ENCODE measurements around the gene FAM171A1.
"Not testable (repeated sequence)": the region's sequence is repeated elsewhere in the genome, so short reads cannot be mapped to it uniquely, and the experiment has no call there.

The FAM171A1 gene

DNA sequence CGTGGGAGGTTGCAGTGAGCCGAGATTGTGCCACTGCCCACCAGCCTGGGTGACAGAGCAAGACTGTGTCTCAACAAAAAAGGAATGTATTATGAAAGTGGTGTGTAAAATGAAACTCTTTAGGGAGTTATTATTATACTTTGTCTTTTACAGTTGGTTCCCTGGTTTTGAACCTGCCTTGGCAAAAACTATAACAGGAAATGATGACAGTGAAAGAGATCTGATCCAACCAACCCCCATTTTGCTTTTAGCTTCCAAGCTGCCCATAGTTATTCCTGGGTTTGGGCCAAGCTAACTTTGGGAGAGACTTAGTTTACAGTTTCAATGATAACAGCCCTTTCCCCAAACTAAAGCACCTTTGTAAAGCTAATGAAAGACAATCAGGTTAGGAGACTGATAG, 168.4 kb downstream of the FAM171A1 start:
- H2AFZ ChIP-seq (ENCODE audit: low read depth, low read length), result no peak overlapping the region
- no peak overlapping the region for H3K18ac ChIP-seq (ENCODE audit: low read depth in 1 of 2, low read length in 2 of 2)
- no peak overlapping the region for H3K4me2 ChIP-seq (ENCODE audit: low read length, poor library complexity, severe bottlenecking)
- H2BK120ac ChIP-seq (ENCODE audit: low read depth, low read length), result no peak overlapping the region
- no peak overlapping the region for H3K23ac ChIP-seq (ENCODE audit: low read length in 2 of 2)
- 95% methylated on average over 2 of the region's 2 CpGs for WGBS
- peak overlapping the region; percentile 91 for H2AK5ac ChIP-seq (ENCODE audit: low read length, severe bottlenecking)
- no peak overlapping the region for H3K14ac ChIP-seq (ENCODE audit: low read length in 2 of 2)
- peaks cover 3% of the 10 kb centered on the region in 2 experiments for H3K36me3 ChIP-seq (ENCODE audit: control insufficient read depth in 1 of 2, insufficient read depth in 2 of 2, low read depth in 1 of 2, low read length in 2 of 2)
- no peak overlapping the region for H4K8ac ChIP-seq (ENCODE audit: low read length)
- peaks cover 15% of the 10 kb centered on the region for H3K4me1 ChIP-seq (ENCODE audit: control insufficient read depth, insufficient read depth, low read depth, low read length)
- no peak overlapping the region for H3K9ac ChIP-seq (ENCODE audit: low read length)
- H3K27ac ChIP-seq (ENCODE audit: low read length, poor library complexity, severe bottlenecking), result peak overlapping the region; percentile 95
- no peaks in the 10 kb centered on the region for H3K27me3 ChIP-seq (ENCODE audit: control insufficient read depth in 1 of 2, insufficient read depth in 1 of 2, low read length in 2 of 2)
- H2BK12ac ChIP-seq (ENCODE audit: low read length in 2 of 2), result no peak overlapping the region
- H2BK15ac ChIP-seq (ENCODE audit: low read depth, poor library complexity, severe bottlenecking), result no peak overlapping the region
- no peaks in the 10 kb centered on the region for H3K9me3 ChIP-seq (ENCODE audit: control insufficient read depth, low read length)
- no peak overlapping the region for H2BK5ac ChIP-seq (ENCODE audit: low read depth, low read length, poor library complexity, severe bottlenecking)
- DNase-seq, result no peak
- H4K91ac ChIP-seq (ENCODE audit: low read length), result no peak overlapping the region
- H3K4ac ChIP-seq (ENCODE audit: low read depth in 1 of 2, low read length in 2 of 2), result no peak overlapping the region
- peaks cover 2% of the 10 kb centered on the region for H3K79me1 ChIP-seq (replicated peaks; ENCODE audit: low read length, poor library complexity, severe bottlenecking)
- H3K4me3 ChIP-seq (ENCODE audit: insufficient read depth in 1 of 2, low read depth in 1 of 2, low read length in 2 of 2), result no peak overlapping the region

DNA sequence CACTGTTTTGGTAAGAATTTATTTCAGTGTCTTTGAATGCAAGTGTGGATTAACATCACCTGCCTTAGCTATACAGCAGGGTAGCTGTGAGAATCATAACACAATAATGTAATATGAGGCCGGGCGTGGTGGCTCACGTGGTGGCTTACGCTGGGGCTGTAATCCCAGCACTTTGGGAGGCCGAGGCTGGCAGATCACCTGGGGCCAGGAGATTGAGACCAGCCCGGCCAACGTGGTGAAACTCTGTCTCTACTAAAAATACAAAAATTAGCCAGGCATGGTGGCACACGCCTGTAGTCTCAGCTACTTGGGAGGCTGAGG, 168.8 kb downstream of the FAM171A1 start:
- Histone ChIP-seq H3K4me1 (ENCODE audit: control insufficient read depth, insufficient read depth, low read depth, low read length) (peaks cover 16% of the 10 kb centered on the region), H3K9ac (ENCODE audit: low read length) (peak overlapping the region; percentile 41), H3K4me3 (ENCODE audit: insufficient read depth in 1 of 2, low read depth in 1 of 2, low read length in 2 of 2) (peak overlapping the region in 1 of 2 experiments; percentile 22), H2BK5ac (ENCODE audit: low read depth, low read length, poor library complexity, severe bottlenecking) (peak overlapping the region; percentile 21), H2AK5ac (ENCODE audit: low read length, severe bottlenecking) (peak overlapping the region; percentile 57), H3K27ac (ENCODE audit: low read length, poor library complexity, severe bottlenecking) (peak overlapping the region; percentile 95)
- H3K4me2 ChIP-seq (ENCODE audit: low read length, poor library complexity, severe bottlenecking); H3K27me3 ChIP-seq (ENCODE audit: control insufficient read depth in 1 of 2, insufficient read depth in 1 of 2, low read length in 2 of 2); H2BK120ac ChIP-seq (ENCODE audit: low read depth, low read length); H3K9me3 ChIP-seq (ENCODE audit: control insufficient read depth, low read length); H2AFZ ChIP-seq (ENCODE audit: low read depth, low read length); H3K4ac ChIP-seq (ENCODE audit: low read depth in 1 of 2, low read length in 2 of 2); H4K91ac ChIP-seq (ENCODE audit: low read length); H3K14ac ChIP-seq (ENCODE audit: low read length in 2 of 2); H3K18ac ChIP-seq (ENCODE audit: low read depth in 1 of 2, low read length in 2 of 2); H4K8ac ChIP-seq (ENCODE audit: low read length); H3K23ac ChIP-seq (ENCODE audit: low read length in 2 of 2); H3K36me3 ChIP-seq (ENCODE audit: control insufficient read depth in 1 of 2, insufficient read depth in 2 of 2, low read depth in 1 of 2, low read length in 2 of 2); H2BK15ac ChIP-seq (ENCODE audit: low read depth, poor library complexity, severe bottlenecking); DNase-seq; H3K79me1 ChIP-seq (replicated peaks; ENCODE audit: low read length, poor library complexity, severe bottlenecking); H2BK12ac ChIP-seq (ENCODE audit: low read length in 2 of 2): not testable (repeated sequence)
- WGBS, result 88% methylated on average over 8 of the region's 8 CpGs

DNA sequence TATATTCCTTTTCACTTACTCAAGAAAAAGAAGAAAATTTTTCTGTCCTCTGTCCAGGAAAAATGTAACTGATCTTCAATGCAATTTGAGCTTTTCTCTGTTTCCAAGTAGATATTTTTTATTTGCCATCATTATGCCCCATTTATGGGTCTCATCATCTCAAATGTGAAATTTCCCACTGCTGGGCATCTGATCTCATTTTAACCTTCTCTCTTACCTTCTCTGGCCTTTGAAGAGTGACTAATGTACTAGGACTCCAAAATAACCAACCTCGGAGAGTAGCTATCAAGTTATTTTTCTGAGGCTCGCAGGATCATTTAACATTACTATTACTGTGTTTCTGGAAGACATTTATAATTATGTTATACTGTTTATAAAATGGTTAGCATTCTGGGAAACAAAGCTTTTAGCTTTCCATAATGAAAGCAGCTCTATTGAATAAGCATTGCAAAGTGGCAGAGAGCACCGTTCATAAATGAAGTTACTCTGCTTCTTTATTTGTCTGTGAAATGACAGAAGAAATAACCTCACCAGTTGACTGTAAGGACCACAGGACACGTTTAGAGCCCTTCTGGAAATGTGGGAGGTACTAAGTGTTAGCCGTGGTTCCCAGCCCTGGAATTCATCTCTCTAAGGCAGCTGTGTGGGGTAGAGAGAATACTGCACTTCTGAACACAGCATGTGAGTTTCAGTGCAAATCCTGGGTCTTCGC, 169.3 kb downstream of the FAM171A1 start:
- Histone ChIP-seq H2BK120ac (ENCODE audit: low read depth, low read length) (no peak overlapping the region), H3K18ac (ENCODE audit: low read depth in 1 of 2, low read length in 2 of 2) (no peak overlapping the region), H3K23ac (ENCODE audit: low read length in 2 of 2) (no peak overlapping the region), H2BK5ac (ENCODE audit: low read depth, low read length, poor library complexity, severe bottlenecking) (peak overlapping the region; percentile 21), H3K36me3 (ENCODE audit: control insufficient read depth in 1 of 2, insufficient read depth in 2 of 2, low read depth in 1 of 2, low read length in 2 of 2) (peaks cover 2 to 3% of the 10 kb centered on the region in 2 experiments), H2BK15ac (ENCODE audit: low read depth, poor library complexity, severe bottlenecking) (no peak overlapping the region), H3K79me1 (replicated peaks; ENCODE audit: low read length, poor library complexity, severe bottlenecking) (peaks cover 2% of the 10 kb centered on the region), H4K8ac (ENCODE audit: low read length) (no peak overlapping the region), H3K27ac (ENCODE audit: low read length, poor library complexity, severe bottlenecking) (peak overlapping the region; percentile 95), H3K4me1 (ENCODE audit: control insufficient read depth, insufficient read depth, low read depth, low read length) (peaks cover 16% of the 10 kb centered on the region), H2AFZ (ENCODE audit: low read depth, low read length) (no peak overlapping the region), H4K91ac (ENCODE audit: low read length) (no peak overlapping the region), H3K4me3 (ENCODE audit: insufficient read depth in 1 of 2, low read depth in 1 of 2, low read length in 2 of 2) (peak overlapping the region in 1 of 2 experiments; percentile 22), H3K9ac (ENCODE audit: low read length) (peak overlapping the region; percentile 41), H3K9me3 (ENCODE audit: control insufficient read depth, low read length) (no peaks in the 10 kb centered on the region), H2AK5ac (ENCODE audit: low read length, severe bottlenecking) (no peak overlapping the region), H3K4ac (ENCODE audit: low read depth in 1 of 2, low read length in 2 of 2) (no peak overlapping the region), H3K4me2 (ENCODE audit: low read length, poor library complexity, severe bottlenecking) (peak overlapping the region; percentile 21), H3K27me3 (ENCODE audit: control insufficient read depth in 1 of 2, insufficient read depth in 1 of 2, low read length in 2 of 2) (no peaks in the 10 kb centered on the region), H3K14ac (ENCODE audit: low read length in 2 of 2) (no peak overlapping the region), H2BK12ac (ENCODE audit: low read length in 2 of 2) (no peak overlapping the region)
- WGBS, result 37% methylated on average over 4 of the region's 6 CpGs
- peak; percentile 42 for DNase-seq

- H3K9me3 ChIP-seq (ENCODE audit: control insufficient read depth, low read length), result no peaks in the 10 kb centered on the region
- H2BK15ac ChIP-seq (ENCODE audit: low read depth, poor library complexity, severe bottlenecking), result peak overlapping the region; percentile 13
- peak overlapping the region in 1 of 2 experiments; percentile 3 for H2BK12ac ChIP-seq (ENCODE audit: low read length in 2 of 2)
- peak overlapping the region; percentile 94 for H2AK5ac ChIP-seq (ENCODE audit: low read length, severe bottlenecking)
- peak overlapping the region; percentile 91 for H2BK5ac ChIP-seq (ENCODE audit: low read depth, low read length, poor library complexity, severe bottlenecking)
- no peak overlapping the region for H3K4ac ChIP-seq (ENCODE audit: low read depth in 1 of 2, low read length in 2 of 2)
- peak overlapping the region; percentile 87 for H3K27ac ChIP-seq (ENCODE audit: low read length, poor library complexity, severe bottlenecking)
- peaks cover 0 to under 1% of the 10 kb centered on the region in 2 experiments for H3K36me3 ChIP-seq (ENCODE audit: control insufficient read depth in 1 of 2, insufficient read depth in 2 of 2, low read depth in 1 of 2, low read length in 2 of 2)
- no peak overlapping the region for H4K8ac ChIP-seq (ENCODE audit: low read length)
- peak; percentile 63 for DNase-seq
- no peak overlapping the region for H2AFZ ChIP-seq (ENCODE audit: low read depth, low read length)
- no peak overlapping the region for H3K4me2 ChIP-seq (ENCODE audit: low read length, poor library complexity, severe bottlenecking)
- H2BK120ac ChIP-seq (ENCODE audit: low read depth, low read length), result no peak overlapping the region
- whole genome bisulfite sequencing, result no CpG with 5 or more reads among the region's 2 CpGs
- H3K9ac ChIP-seq (ENCODE audit: low read length), result peak overlapping the region; percentile 41
- peak overlapping the region in 1 of 2 experiments; percentile 4 for H3K4me3 ChIP-seq (ENCODE audit: insufficient read depth in 1 of 2, low read depth in 1 of 2, low read length in 2 of 2)
- no peak overlapping the region for H3K14ac ChIP-seq (ENCODE audit: low read length in 2 of 2)
- H3K27me3 ChIP-seq (ENCODE audit: control insufficient read depth in 1 of 2, insufficient read depth in 1 of 2, low read length in 2 of 2), result no peaks in the 10 kb centered on the region
- H3K4me1 ChIP-seq (ENCODE audit: control insufficient read depth, insufficient read depth, low read depth, low read length), result peaks cover 16% of the 10 kb centered on the region
- H3K18ac ChIP-seq (ENCODE audit: low read depth in 1 of 2, low read length in 2 of 2), result no peak overlapping the region
- H3K23ac ChIP-seq (ENCODE audit: low read length in 2 of 2), result no peak overlapping the region
- H3K79me1 ChIP-seq (replicated peaks; ENCODE audit: low read length, poor library complexity, severe bottlenecking), result peaks cover 2% of the 10 kb centered on the region
- no peak overlapping the region for H4K91ac ChIP-seq (ENCODE audit: low read length)
Observed at GRCh38 chr10:15200626-15201025, 170.5 kb downstream of the FAM171A1 start.
